Stimulated activated CD4-positive, alpha-beta T cell treated with anti-CD3 and anti-CD28 coated beads, Interleukin-4, amount 100 ng/mL, for 24 hours (primary cell): ENCODE measurements around the gene SGO1.
"Not testable (repeated sequence)": the region's sequence is repeated elsewhere in the genome, so short reads cannot be mapped to it uniquely, and the experiment has no call there.

Experiments used
- DNase-seq: peaks from one replicate; pipeline ENCODE4 v3.0.0-alpha.2; 2020

The SGO1 gene

DNA sequence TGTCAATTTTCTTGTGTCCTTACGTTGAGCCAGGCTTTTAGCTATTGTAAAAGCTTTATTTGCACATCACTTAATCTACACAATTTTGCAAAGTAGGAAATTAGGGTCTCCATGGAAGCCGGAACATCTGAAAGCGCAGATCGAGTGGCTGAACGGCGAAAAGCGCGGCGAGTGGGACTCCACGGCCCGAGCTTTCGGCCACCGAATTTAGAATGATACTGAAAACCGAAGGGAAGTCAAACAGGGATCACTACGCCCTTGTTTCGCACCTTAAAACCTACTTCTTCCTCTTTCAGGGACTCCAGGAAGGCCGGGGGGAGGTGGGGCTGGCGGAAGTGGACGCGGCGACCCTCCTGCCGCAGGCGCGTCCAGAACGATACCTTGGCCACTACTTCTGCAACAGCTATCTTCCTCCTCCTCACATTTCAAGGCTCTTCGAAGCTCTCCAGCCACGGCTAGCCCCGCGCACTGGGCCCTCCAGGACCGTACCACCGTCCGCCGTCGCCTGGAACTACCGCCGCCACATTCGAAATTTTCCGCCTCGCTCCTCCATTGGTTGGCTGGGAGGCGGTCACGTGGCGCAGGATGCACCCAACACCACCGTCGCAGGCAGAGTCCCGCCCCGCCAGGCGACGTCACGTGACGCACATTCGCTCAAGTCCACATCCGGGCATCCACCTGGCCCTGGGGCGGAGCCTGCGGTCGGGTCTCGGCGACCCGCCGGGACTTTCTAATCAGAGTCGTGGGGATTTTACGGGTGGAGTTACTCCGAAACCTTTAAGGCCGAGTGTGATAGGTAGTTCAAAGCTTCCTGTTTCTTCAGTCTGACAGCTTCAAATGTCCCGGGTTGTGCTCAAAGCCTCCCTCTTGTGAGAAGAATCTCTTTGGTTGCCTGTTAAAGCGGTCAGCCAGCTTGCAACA lies at the start of gene SGO1:
Gene SGO1, minus strand, starts transcription at position 528 of the 921 bp plus-strand sequence. CDS start 2,179 bp downstream, outside the sequence.
- peak; percentile 100 for DNase-seq

DNA sequence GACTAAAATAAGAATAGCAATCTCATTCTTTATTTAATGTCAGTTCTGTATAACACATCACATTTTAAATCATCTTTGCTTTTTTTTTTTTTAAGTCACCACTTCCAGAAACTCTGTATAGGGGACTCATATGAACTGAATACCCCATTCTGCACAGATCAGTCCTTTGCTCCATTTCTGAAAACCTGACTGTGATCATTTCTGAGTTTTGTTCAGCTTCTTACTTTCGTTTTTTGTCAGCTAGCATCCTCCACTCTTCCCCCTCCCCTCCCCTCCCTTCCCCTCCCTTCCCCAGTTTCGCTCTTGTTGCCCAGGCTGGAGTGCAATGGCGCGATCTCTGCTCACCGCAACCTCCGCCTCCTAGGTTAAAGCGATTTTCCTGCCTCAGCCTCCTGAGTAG lies 49.8 kb upstream of the SGO1 start:
- no peak for DNase-seq

DNA sequence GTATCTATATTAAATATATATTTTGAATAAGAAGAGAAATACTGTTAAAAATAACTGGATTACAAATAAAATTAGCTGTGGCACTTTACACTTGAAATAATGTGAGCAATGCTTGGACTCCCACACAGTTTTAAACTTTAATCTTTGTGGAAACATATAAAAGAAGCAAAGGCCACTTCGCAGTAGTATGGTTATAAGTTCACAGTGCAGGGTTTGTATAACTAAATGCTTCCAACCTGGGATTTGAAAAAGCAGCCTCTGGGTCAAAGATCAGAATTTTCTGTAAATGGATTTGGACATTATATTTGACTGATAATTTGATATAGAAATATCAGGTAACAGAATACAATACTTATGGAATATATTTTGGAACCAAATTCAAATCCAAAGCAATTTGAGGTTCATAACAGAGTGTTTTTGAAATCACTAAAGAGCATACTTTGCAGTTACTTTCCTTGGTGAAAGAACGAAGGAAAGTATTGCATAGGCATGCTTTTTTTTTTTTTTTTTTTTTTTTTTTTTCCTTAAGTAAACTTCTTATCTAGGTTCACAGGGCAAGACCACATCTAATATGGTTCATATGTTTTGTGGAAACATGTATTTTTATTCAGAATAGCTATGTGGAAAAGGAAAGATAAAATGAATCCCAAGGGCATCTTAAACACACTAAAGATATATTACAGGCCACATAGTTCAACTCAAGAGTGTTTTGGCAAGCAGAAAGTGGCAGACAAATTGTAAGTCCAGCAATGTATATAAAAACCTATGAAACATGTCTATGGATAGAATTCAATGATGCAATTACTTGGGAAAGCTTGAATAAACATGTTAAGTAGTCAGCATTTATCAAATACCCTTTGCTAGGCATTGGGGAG lies 47.1 kb upstream of the SGO1 start:
- DNase-seq, result no peak

DNA sequence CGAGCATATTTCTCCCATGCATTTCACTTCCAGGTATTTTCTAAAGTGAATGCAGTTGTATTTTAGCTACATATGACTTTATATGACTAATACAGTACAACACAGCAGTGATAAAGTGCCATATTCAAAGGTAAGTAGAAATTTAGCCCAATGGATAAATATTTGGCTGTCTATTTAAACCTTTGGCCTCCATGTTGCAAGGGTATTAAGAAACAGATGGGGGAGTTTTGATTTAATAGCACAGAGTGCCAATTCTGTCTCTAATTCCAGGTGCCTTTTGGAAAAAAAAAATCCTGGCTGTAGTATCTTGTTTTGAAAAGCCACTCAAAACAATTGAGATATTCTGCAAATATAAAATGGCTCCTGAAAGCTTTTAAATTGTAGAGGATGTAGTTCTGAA lies 44.9 kb upstream of the SGO1 start:
- no peak for DNase-seq

DNA sequence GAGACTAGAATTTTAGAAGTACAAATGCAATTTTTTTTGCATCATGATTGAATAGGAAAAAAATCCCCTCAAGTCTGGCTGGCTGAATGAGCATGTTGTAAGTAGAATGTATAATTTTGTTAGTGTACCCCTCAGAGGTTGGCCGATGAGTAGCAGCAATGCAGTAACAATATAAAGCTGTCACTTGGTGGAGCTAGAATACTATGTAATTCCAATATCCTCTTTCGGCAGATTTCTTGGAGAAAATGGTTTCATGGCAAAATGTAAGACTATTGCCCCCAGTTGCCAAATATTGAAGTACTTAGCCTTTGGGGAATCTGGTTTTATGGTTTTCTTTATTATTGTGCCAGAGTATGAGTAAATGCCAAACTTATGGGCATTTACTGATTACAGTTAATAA lies 39.8 kb upstream of the SGO1 start:
- no peak for DNase-seq

DNA sequence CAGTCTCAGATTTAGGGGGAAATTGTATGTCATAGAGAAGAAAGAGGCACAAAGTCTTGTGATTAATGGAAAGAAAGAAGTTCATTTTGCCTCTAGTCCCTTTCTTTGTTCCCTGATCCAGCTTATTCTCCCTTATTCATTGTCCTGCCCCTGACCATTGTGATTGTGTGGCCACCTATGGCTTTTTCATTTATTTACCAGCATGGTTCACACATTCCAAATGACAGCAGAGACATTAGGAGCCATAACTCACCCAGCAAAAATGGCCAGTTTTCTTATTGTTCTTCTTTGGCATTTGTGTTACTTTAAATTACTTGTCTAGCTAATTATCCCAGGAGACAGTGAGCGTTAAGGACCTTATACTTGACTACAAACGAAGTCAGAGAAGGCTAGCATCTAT lies 36.3 kb upstream of the SGO1 start:
- DNase-seq, result no peak

DNA sequence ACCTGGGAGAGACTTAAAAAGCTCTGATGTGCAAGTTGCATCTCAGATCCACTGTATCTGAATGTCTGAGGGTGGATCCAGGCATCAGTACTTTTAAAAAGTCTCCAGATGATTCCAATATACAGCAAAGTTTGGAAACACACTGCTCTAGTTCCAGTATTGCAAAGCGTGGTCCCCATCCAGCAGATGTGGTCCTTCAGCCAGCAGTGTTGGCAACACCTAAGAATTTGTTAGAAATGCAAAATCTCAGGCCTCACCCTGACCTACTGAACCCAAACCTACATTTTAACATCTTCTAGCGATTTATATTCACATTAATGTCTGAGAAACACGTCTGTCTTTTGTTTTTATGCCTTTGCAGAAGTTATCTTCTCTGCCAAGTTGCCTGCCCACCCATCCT lies 32.2 kb upstream of the SGO1 start:
- no peak for DNase-seq

DNA sequence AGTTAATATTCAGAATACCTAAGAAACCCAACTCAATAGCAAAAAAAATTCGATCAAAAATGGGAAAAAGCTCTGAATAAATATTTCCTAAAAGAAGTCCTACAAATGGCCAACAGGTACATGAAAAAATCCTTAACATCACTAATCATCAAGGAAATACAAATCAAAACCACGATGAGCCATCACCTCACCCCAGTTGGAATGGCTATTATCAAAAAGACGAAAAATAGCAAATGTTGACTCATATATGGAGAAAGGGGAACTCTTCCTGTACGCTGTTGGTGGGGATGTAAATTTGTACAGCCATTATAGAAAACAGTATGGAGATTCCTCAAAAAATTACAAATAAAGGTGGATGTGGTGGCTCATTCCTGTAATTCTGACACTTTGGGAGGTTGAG lies 29.6 kb upstream of the SGO1 start:
- no peak for DNase-seq

DNA sequence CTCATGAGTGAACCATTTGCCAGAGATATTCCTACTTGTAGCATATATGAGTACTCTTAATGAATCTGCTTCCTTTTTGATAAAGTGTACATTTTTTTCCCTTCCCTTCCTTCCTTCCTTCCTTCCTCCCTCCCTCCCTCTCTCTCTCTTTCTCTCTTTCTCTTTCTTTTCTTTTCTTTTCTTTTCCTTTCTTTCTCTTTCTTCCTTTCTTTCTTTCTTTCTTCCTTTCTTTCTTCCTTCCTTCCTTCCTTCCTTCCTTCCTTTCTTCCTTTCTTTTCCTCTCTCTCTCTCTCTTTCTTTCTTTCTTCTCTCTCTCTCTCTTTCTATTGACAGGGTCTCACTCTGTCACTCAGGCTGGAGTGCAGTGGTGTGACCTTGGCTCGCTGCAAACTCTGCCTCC lies 27.5 kb upstream of the SGO1 start:
- not testable (repeated sequence) for DNase-seq

DNA sequence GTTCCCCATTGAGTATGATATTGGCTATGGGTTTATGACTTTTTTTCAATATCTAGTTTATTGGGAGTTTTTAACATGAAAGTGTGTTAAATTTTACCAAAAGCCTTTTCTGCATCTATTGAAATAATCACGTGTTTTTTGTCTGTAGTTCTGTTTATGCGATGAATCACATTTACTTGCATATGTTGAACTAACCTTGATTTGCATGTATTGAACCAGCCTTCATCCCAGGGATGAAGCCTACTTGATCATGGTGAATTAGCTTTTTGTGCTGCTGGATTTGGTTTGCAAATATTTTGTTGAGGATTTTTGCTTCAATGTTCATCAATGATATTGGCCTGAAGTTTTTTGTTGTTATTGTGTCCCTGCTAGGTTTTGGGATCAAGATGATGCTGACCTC lies 21.9 kb upstream of the SGO1 start:
- not testable (repeated sequence) for DNase-seq

DNA sequence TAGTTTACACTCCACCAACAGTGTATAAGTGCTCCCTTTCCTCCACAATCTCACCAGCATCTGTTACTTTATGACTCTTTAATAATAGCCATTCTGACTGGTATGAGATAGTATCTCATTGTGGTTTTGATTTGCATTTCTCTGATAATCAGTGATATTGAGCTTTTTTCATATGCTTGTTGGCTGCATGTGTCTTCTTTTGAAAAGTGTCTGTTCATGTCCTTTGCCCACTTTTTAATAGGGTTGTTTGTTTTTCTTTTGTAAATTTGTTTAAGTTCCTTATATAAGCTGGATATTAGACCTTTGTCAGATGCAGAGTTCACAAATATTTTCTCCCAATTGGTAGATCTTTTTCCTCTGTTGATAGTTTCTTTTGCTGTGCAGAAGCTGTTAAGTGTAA lies 19.9 kb upstream of the SGO1 start:
- not testable (repeated sequence) for DNase-seq

DNA sequence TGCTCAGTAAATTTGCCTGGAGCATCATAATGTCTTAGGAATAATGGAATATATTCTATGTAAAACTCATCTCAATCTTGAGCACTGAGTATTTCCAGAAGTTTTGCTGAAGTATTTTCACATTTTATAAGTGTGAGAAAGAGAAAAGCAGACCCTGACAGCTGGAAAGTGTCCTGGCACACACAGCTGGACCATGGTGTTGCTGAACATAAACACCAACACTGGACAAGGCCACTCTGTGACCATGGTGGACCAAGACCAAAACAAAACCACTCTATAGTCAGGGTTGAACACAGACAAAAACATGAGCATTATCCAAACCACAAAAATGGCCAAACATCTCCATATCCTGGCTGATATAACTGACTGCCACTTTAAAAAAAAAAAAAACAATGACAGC lies 15.1 kb upstream of the SGO1 start:
- no peak for DNase-seq

DNA sequence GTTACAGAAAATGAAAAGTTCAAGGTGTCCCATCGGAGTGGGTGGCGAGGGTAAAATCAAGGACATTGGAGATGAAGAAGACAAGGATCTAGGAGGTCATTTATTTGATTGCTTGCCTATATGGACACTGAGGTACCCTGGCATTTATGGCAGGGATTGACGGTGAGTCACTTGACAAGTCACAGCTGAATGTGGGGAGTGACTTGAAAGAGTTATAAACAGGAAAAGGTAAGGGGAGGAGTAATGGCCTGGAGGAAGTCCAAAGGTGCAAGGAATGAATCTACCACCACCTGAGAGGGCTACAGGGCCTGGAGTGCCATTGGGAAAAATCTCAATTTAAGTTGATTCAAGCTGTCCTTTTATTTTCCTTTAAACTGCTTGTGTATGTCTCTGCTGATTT lies 11.8 kb upstream of the SGO1 start:
- DNase-seq, result no peak

DNA sequence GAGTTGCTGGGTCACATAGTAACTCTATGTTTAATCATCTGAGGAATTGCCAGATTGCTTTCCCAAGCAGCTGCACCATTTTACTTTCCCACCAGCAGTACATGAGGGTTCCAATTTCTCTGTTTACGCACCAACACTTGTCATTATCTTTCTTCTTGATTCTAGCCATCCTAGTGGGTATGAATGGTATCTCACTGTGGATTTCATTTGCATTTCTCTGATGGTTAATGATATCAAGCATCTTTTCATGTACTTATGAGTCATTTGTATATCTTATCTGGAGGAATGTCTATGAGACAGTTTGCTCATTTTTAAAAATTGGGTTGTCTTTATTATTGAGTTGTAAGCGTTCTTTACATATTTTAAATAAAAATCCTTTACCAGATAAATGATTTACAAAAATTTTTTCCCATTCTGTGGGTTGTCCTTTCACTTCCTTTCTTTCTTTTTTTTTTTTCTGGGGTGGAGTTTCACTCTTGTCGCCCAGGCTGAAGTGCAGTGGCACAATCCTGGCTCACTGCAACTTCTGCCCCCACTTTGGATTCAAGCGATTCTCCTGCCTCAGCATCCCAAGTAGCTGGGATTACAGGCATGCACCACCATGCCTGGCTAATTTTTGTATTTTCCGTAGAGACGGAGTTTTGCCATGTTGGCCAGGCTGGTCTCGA lies 8.9 kb upstream of the SGO1 start:
- no peak for DNase-seq

DNA sequence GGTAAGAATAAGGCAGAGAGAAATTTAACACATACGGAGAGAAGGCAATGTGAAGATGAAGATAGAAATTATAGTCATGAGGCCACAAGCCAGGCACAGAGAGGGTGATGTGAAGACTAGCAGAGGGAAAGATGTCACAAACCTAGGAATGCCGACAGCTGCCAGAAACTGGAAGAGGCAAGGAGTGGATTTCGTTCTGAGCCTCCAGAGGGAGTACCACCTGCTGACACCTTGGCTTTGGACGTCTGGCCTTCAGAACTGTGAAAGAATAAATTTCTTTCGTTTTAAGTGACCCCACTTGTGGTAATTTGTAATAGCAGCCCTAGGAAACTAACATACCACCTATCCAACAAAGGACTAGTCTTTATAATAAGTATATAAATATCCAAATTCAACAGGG lies 5.0 kb upstream of the SGO1 start:
- DNase-seq, result no peak

DNA sequence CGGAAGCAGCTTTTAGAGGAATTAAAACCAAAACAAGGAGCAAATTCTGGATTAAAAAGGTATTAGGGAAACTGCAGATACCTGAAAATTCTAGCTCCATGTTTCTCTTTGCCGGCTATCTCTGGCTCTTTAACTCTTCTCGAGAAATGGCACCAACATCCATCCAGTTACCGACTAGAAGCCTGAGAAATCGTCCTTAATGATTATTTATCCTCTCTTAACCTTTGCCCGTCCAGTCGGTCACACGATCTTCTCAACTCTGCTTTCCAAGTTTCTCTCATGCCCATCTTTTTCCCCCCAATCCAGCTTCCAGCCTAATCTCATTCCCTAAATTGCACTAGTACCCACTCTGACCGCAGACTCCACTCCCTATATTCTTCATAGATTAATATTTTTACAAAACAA lies 596 bp upstream of the SGO1 start:
- DNase-seq, result no peak

DNA sequence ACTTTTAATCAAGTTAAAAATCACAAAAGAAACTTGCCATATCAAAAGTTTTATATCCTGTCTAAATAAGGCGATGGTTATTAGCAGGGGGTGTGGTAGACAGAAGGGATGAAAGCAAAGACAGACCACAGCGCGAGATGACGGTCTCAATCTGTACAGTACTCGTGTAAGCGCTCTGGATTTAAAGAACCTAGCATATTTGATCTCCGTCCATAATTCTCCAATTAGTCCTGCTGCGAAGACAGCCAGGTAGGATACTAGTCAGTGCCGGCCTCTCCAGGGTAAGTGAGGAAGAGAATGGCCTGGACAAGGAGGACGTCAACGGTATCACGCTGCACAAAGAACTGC lies 701 bp downstream of the SGO1 start:
- DNase-seq, result peak; percentile 7

DNA sequence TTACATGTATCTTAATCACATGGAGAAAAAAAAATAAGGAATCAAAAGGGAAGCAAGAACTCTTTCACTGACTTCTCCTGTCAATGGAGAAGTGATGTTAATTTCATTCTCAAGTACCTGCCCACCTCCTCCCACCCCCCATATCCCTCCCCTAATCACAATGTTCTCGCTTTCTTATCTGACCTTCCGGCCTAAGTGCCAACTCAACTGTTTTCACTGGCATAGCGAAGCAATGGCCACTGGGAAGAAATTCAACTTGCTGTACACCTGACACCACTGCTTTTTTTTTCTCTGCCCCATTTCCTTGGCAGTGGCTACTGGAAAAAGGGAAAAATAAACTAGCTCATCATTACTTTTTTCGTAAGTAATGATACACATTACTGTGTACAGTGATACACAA lies 3.8 kb downstream of the SGO1 start:
- no peak for DNase-seq

DNA sequence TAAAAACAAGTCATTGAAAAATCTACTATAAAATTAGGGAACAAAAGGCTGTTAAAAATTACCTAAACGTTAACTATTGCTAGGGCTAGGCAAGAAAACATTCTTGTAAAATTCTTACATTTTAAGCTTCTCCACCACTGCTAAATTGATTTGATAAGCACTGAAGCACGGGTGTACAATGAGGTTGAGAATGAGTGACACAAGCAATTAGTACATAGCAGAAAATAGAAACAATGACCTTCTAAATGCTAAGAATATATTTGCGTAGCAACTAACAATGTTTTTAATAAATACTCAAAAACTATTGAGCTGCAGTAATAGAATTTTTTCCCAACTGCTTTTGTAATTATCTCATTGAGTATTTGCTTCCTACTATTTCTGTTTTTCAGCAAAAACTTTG lies 4.7 kb downstream of the SGO1 start:
- no peak for DNase-seq

DNA sequence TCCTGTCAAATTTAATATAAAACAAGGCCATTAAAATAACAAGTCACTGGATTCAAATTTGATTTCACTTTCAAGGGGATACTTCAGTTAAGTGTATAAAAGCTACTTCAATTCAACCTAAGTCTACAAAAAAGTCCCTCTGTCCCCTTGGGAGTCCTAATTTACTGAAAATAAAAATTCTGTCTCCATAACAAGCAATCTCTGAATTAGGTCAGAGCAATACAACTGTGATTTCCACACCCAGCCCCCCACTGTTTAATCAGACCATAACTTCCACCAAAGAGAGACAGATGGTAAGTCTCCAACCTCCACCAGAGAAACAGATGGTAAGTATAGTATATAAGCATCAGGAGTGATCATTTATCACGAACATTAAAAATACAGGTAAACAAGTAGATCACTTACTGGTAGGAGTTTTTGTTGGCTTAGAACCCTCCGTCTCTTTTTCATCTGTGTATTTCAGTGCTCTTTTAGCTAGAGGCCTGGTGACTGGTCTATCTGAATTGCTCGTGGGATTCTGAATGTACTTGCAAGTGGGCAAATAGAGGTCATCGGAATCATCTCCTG lies 12.1 kb downstream of the SGO1 start:
- no peak for DNase-seq

DNA sequence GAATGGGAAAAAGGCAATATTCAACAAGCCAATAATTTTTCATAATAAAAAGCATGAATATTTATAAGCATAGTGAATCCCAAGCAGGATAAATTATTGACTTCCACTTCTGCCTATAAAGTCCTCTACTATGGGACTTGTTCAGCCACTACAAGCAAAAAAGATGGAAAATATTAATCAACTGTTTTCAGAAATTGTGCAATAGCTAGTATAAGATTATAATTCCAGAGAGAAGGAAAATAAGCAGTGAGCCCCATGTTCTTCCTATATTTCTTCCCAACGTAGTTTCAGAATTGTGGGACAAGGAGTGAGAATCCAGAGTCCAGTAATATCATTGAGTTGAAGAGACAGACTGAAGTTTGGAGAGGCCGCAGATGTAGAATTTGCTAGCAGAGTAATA lies 24.3 kb downstream of the SGO1 start:
- no peak for DNase-seq

DNA sequence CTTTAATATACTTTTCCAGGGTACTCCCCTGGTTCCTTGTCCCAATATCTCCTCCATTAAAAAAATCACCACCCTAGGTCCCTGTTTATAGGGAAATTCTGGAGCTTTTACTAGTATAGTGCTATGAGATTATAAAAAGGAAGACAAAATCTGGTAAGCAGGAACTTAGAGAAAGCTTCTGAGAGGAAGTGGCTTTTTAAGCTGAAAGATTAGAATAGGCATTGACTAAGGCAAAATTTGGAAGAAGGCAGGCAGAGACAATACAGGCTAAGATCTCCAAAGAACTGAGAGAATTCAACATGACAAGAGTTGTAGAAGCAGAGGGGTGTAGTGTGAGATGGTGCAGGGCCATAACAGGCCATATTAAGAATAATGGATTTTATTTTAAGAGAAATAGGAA lies 25.8 kb downstream of the SGO1 start:
- DNase-seq, result no peak

DNA sequence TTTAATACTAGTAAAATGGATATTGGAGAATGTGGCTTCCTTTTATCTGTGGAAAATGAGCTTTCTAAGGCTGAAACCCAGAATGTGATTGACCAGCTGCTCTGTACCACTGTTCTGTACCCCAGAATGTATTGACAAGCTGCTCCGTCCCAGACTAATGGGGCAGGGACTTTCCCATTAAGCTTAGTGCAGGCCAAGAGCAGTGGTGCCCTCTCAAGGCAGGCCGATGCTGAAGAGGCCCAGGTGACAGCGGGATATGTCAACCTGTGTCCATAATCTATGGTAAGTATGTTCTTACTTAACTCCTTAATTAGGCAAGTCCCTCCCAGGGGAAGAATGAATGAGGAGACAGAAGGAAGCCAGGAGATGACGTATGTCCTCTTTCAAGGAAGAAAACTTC lies 31.1 kb downstream of the SGO1 start:
- DNase-seq, result no peak
